ENCODE data around the gene CCT6B.

Gene CCT6B

DNA sequence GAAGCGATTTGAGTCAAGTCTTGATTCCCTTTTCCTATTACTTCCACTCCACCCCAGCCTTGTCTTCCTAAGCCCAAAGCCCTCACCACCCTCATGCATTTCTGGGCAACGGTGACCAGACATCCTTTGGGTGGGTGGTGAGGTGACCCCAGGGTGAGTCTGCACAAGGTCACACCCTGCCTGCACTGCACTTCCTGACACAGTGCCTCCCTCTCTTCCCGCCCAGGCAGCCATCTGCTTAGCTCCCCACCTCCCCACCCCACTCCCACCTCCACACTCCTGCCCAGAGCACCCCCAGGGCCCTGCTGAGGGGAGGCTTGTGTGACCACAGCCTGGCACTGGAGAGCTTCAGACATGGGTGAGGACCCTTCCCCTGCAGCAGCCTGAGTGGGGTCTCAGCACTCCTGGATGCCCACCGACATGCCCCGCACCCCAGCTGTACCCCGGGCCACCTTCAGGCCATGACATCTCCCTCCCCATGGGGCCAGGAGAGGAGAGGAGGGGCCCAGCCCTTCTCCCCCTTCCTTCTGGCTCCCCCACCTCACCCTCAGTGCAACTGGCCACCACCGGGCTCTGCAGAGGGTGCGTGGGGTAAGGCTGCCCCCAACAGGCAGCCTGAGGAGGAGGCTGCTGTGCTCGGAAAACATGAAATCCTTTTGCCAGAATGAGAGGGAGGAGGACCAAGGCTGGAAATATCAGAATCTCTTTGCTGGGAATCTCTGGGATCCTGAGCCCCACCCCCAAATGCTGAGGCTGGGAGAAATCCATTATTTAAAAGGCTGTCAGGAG lies 68.6 kb downstream of the CCT6B start:
- Histone ChIP-seq H3K79me2 (ENCODE audit: insufficient read depth, low read length) (no peaks in the 10 kb centered on the region), H3K9me3 (ENCODE audit: insufficient read depth, low read length, severe bottlenecking) (no peaks in the 10 kb centered on the region), H3K4me3 (ENCODE audit: low read depth in 1 of 2, low read length in 2 of 2) (no peak overlapping the region), H3K4me1 (ENCODE audit: insufficient read depth, low read length) (no peaks in the 10 kb centered on the region), H3K9ac (ENCODE audit: low read depth, low read length) (no peak overlapping the region), H2AFZ (ENCODE audit: low read depth, low read length) (no peak overlapping the region), H3K27me3 (ENCODE audit: insufficient read depth, low read length, poor library complexity) (peaks cover 32% of the 10 kb centered on the region), H4K20me1 (ENCODE audit: insufficient read depth, low read length) (peaks cover 4% of the 10 kb centered on the region; the same call in 1 of the 2 replicates), H3K27ac (ENCODE audit: low read length) (no peak overlapping the region), H3K4me2 (ENCODE audit: insufficient read depth, low read length) (no peak overlapping the region), H3K36me3 (ENCODE audit: insufficient read depth, low read length) (no peaks in the 10 kb centered on the region)
- TF ChIP-seq EZH2 (IDR thresholded peaks at IDR 0.05; ENCODE audit: borderline replicate concordance, low read depth, low read length, severe bottlenecking), result no peak
- TF ChIP-seq, protein P1, sequence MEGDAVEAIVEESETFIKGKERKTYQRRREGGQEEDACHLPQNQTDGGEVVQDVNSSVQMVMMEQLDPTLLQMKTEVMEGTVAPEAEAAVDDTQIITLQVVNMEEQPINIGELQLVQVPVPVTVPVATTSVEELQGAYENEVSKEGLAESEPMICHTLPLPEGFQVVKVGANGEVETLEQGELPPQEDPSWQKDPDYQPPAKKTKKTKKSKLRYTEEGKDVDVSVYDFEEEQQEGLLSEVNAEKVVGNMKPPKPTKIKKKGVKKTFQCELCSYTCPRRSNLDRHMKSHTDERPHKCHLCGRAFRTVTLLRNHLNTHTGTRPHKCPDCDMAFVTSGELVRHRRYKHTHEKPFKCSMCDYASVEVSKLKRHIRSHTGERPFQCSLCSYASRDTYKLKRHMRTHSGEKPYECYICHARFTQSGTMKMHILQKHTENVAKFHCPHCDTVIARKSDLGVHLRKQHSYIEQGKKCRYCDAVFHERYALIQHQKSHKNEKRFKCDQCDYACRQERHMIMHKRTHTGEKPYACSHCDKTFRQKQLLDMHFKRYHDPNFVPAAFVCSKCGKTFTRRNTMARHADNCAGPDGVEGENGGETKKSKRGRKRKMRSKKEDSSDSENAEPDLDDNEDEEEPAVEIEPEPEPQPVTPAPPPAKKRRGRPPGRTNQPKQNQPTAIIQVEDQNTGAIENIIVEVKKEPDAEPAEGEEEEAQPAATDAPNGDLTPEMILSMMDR (IDR thresholded peaks at IDR 0.05; ENCODE audit: borderline replicate concordance, extremely low read depth, low read length, poor library complexity, severe bottlenecking), result peak; percentile 61
- ATAC-seq (ENCODE audit: insufficient read depth, low read depth), result no peak; the same call in 2 of the 3 replicates
- peak; percentile 24 for DNase-seq

DNA sequence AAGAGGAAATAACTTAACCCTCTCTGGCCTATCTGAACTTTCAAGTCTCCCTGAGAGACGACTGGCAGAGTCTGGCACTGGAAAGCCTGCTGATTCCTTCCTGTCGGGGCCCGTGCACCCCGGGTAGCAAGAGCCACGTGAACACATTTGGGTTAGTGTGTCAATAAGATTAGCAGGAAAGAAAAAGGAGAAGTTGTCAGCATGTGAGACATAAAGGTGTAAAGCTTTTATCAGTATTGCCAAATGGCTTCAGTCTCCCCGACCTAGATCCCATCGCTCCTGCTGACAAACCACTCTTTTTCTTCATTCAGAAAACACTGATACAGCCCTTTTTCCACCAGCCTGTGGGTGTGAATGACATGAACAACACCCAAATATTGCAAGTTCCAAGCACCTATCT lies 74.4 kb downstream of the CCT6B start:
- Histone ChIP-seq H3K4me1 (ENCODE audit: insufficient read depth, low read length) (no peaks in the 10 kb centered on the region), H3K36me3 (ENCODE audit: insufficient read depth, low read length) (no peaks in the 10 kb centered on the region), H3K9me3 (ENCODE audit: insufficient read depth, low read length, severe bottlenecking) (no peaks in the 10 kb centered on the region), H3K79me2 (ENCODE audit: insufficient read depth, low read length) (no peaks in the 10 kb centered on the region), H3K4me2 (ENCODE audit: insufficient read depth, low read length) (no peak overlapping the region), H4K20me1 (ENCODE audit: insufficient read depth, low read length) (no peaks in the 10 kb centered on the region), H3K27ac (ENCODE audit: low read length) (no peak overlapping the region), H3K9ac (ENCODE audit: low read depth, low read length) (no peak overlapping the region), H2AFZ (ENCODE audit: low read depth, low read length) (no peak overlapping the region), H3K27me3 (ENCODE audit: insufficient read depth, low read length, poor library complexity) (peaks cover 31% of the 10 kb centered on the region), H3K4me3 (ENCODE audit: low read depth in 1 of 2, low read length in 2 of 2) (no peak overlapping the region)
- TF ChIP-seq, protein P1 (IDR thresholded peaks at IDR 0.05; ENCODE audit: borderline replicate concordance, extremely low read depth, low read length, poor library complexity, severe bottlenecking), result no peak
- TF ChIP-seq EZH2 (IDR thresholded peaks at IDR 0.05; ENCODE audit: borderline replicate concordance, low read depth, low read length, severe bottlenecking), result no peak
- DNase-seq (no peak), ATAC-seq (ENCODE audit: insufficient read depth, low read depth) (no peak)

DNA sequence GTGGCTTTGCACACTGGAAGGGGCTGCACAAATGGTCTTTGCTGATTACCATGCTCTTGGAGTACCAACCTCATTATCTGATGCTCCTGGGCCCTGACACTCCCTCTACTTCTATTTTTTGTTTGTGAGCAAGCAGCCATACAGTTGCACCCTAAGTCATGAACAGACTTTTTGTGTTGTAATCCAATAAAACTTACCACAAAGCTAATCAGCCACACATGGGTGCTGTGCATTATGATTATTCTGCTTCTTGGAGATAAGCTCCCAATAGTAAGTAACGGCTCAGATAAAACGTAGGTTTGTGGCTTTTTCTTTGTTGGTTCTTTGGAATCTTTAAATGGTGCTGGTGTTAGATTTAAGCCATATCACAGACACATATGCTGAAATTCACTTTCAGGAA lies 76.2 kb downstream of the CCT6B start:
- no peak overlapping the region for H3K4me3 ChIP-seq (ENCODE audit: low read depth in 1 of 2, low read length in 2 of 2)
- no peaks in the 10 kb centered on the region for H3K79me2 ChIP-seq (ENCODE audit: insufficient read depth, low read length)
- no peaks in the 10 kb centered on the region for H3K4me1 ChIP-seq (ENCODE audit: insufficient read depth, low read length)
- H3K27me3 ChIP-seq (ENCODE audit: insufficient read depth, low read length, poor library complexity), result peaks cover 31% of the 10 kb centered on the region
- no peak overlapping the region for H3K27ac ChIP-seq (ENCODE audit: low read length)
- H3K36me3 ChIP-seq (ENCODE audit: insufficient read depth, low read length), result no peaks in the 10 kb centered on the region
- no peak for DNase-seq
- H3K9me3 ChIP-seq (ENCODE audit: insufficient read depth, low read length, severe bottlenecking), result no peaks in the 10 kb centered on the region
- TF ChIP-seq EZH2 (IDR thresholded peaks at IDR 0.05; ENCODE audit: borderline replicate concordance, low read depth, low read length, severe bottlenecking), result no peak
- TF ChIP-seq, protein P1 (IDR thresholded peaks at IDR 0.05; ENCODE audit: borderline replicate concordance, extremely low read depth, low read length, poor library complexity, severe bottlenecking), result no peak
- no peak for ATAC-seq (ENCODE audit: insufficient read depth, low read depth)
- H2AFZ ChIP-seq (ENCODE audit: low read depth, low read length), result no peak overlapping the region
- no peak overlapping the region for H3K9ac ChIP-seq (ENCODE audit: low read depth, low read length)
- no peak overlapping the region for H3K4me2 ChIP-seq (ENCODE audit: insufficient read depth, low read length)
- no peaks in the 10 kb centered on the region for H4K20me1 ChIP-seq (ENCODE audit: insufficient read depth, low read length)

Data from DND-41 (cell line).